Neural progenitor cell (in vitro differentiated cells): Measurements from ENCODE around the gene PADI3.

Experiments used
- CTCF ChIP-seq: fragments of 200-600 bp; sonication (generic); IDR thresholded peaks from 2 replicates; pipeline ENCODE4 v1.5.1; 2017; ENCODE audit warnings: antibody characterized with exemption, mild to moderate bottlenecking
- EZH2 ChIP-seq: fragments of 200-600 bp; sonication (generic); IDR thresholded peaks from 2 replicates; pipeline ENCODE4 v1.6.1; 2017; ENCODE audit warnings: antibody characterized with exemption, mild to moderate bottlenecking, moderate library complexity

- no peak for TF ChIP-seq CTCF
- no peak for TF ChIP-seq EZH2
These were observed 46.4 kb downstream of the PADI3 start for GRCh38 chr1:17295292-17295691.
